HG03521 (cell line): Measurements from ENCODE around the gene MRPL36.
"Not testable (repeated sequence)": the region's sequence is repeated elsewhere in the genome, so short reads cannot be mapped to it uniquely, and the experiment has no call there.

Experiments used
- ATAC-seq: cut with Tn5 transposase; IDR thresholded peaks from one replicate; pipeline ENCODE4 v1.9.1; 2021; ENCODE audit warnings: mild to moderate bottlenecking, moderate library complexity; ENCODE audit not compliant: unreplicated experiment

MRPL36 gene

GRCh38 chr5:1815881-1816292, 16.2 kb upstream of the MRPL36 start:
- no peak for ATAC-seq

GRCh38 chr5:1815071-1815786, 15.6 kb upstream of the MRPL36 start:
- ATAC-seq: no peak

- no peak for ATAC-seq
Observed at GRCh38 chr5:1814183-1815020, 14.8 kb upstream of the MRPL36 start.

- no peak for ATAC-seq
Observed at GRCh38 chr5:1810581-1811101, 11.0 kb upstream of the MRPL36 start.

GRCh38 chr5:1809416-1810035, 9.9 kb upstream of the MRPL36 start:
- no peak for ATAC-seq

- no peak for ATAC-seq
Observed at GRCh38 chr5:1808439-1808838, 8.8 kb upstream of the MRPL36 start.

GRCh38 chr5:1807451-1808185, 8.0 kb upstream of the MRPL36 start:
- no peak for ATAC-seq

GRCh38 chr5:1806974-1807373, 7.3 kb upstream of the MRPL36 start:
- ATAC-seq: no peak

- no peak for ATAC-seq
Observed at GRCh38 chr5:1806199-1806598, 6.6 kb upstream of the MRPL36 start.

- no peak for ATAC-seq
Observed at GRCh38 chr5:1805736-1806135, 6.1 kb upstream of the MRPL36 start.

GRCh38 chr5:1805326-1805725, 5.7 kb upstream of the MRPL36 start:
- ATAC-seq: no peak

GRCh38 chr5:1804001-1804690, 4.5 kb upstream of the MRPL36 start:
- no peak for ATAC-seq

GRCh38 chr5:1803192-1803591, 3.6 kb upstream of the MRPL36 start:
- ATAC-seq: no peak

- no peak for ATAC-seq
Observed at GRCh38 chr5:1801967-1802295, 2.3 kb upstream of the MRPL36 start.

GRCh38 chr5:1801222-1801966, 1.8 kb upstream of the MRPL36 start, which contains the start of gene NDUFS6:
NDUFS6 (plus strand) TSS chr5:1801407; CDS start chr5:1801418, 11 bp downstream.
- ATAC-seq: peak; percentile 49

GRCh38 chr5:1800472-1801221, 1.0 kb upstream of the MRPL36 start:
- peak; percentile 27 for ATAC-seq

GRCh38 chr5:1799110-1799601, 481 bp downstream of the MRPL36 start:
- ATAC-seq: no peak

GRCh38 chr5:1798589-1798988, 1.0 kb downstream of the MRPL36 start:
- not testable (repeated sequence) for ATAC-seq

- no peak for ATAC-seq
Observed at GRCh38 chr5:1797855-1798254, 1.8 kb downstream of the MRPL36 start.
